BE2C (cell line): ENCODE data around the gene NHP2.

Source experiments
- DNase-seq: peaks from one replicate; pipeline ENCODE4 v3.0.0-alpha.2; 2020
- H3K27me3 ChIP-seq: fragments of 250-450 bp; sonication (Bioruptor Pico); 2 replicates; pipeline ENCODE4 v1.5.1; 2020; ENCODE audit warnings: mild to moderate bottlenecking
- H3K36me3 ChIP-seq: fragments of 250-450 bp; sonication (Bioruptor Pico); 2 replicates; pipeline ENCODE4 v1.5.1; 2020; ENCODE audit warnings: mild to moderate bottlenecking
- H3K4me1 ChIP-seq: fragments of 250-450 bp; sonication (Bioruptor Pico); 2 replicates; pipeline ENCODE4 v1.5.1; 2020
- H3K4me3 ChIP-seq: 2 replicates; pipeline ENCODE4 v1.5.1; 2011; ENCODE audit warnings: low read depth, low read length
- H3K9me3 ChIP-seq: fragments of 250-450 bp; sonication (Bioruptor Pico); 2 replicates; pipeline ENCODE4 v1.5.1; 2020
- TF ChIP-seq, protein P1 (sequence below): IDR thresholded peaks from 2 replicates; pipeline ENCODE4 v1.5.1; 2012; ENCODE audit warnings: mild to moderate bottlenecking, low read depth, low read length

NHP2 gene

DNA sequence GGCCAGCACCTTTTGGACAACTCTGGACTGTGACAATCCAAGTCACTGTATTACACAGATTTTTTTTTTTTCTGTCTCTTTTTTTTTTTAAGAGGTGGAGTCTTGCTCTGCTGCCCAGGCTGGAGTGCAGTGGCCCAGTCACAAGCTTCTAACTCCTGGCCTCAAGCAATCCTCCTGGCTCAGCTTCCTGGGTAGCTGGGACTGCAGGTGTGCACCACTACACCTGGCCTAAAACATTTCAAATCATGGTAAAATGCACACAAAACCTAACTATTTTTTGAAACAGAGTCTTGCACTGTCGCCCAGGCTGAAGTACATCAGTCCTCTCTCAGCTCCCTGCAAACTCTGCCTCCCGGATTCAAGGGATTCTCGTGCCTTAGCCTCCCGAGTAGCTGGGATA is 47.6 kb downstream of the NHP2 start:
- Histone ChIP-seq H3K9me3 (no peaks in the 10 kb centered on the region), H3K36me3 (no peaks in the 10 kb centered on the region), H3K4me1 (no peaks in the 10 kb centered on the region), H3K27me3 (no peaks in the 10 kb centered on the region), H3K4me3 (no peak overlapping the region)
- DNase-seq = no peak
- TF ChIP-seq, protein P1, sequence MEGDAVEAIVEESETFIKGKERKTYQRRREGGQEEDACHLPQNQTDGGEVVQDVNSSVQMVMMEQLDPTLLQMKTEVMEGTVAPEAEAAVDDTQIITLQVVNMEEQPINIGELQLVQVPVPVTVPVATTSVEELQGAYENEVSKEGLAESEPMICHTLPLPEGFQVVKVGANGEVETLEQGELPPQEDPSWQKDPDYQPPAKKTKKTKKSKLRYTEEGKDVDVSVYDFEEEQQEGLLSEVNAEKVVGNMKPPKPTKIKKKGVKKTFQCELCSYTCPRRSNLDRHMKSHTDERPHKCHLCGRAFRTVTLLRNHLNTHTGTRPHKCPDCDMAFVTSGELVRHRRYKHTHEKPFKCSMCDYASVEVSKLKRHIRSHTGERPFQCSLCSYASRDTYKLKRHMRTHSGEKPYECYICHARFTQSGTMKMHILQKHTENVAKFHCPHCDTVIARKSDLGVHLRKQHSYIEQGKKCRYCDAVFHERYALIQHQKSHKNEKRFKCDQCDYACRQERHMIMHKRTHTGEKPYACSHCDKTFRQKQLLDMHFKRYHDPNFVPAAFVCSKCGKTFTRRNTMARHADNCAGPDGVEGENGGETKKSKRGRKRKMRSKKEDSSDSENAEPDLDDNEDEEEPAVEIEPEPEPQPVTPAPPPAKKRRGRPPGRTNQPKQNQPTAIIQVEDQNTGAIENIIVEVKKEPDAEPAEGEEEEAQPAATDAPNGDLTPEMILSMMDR = no peak

DNA sequence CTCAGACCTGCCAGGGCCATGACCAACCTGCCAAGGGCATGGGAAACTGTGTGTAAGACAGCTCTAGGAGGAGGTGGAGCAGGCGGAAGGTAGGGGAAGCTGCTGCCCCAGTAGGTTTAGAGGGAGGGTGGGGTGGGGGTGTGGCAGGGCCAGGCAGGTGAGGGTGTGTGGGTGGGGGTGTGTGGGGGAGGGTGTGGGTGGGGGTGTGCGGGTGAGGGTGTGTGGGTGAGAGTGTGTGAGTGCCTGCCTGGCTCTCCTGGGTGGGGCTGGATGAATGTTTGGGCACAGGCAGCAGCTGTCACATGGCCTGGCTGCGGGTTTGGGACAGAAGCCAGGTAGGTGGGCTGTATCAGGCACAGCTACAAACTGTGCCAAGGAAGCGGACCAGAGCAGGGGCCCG is 49.2 kb downstream of the NHP2 start:
- TF ChIP-seq, protein P1 = no peak
- Histone ChIP-seq H3K36me3 (no peaks in the 10 kb centered on the region), H3K9me3 (no peaks in the 10 kb centered on the region), H3K4me1 (no peaks in the 10 kb centered on the region), H3K27me3 (no peaks in the 10 kb centered on the region), H3K4me3 (no peak overlapping the region)
- DNase-seq = no peak

DNA sequence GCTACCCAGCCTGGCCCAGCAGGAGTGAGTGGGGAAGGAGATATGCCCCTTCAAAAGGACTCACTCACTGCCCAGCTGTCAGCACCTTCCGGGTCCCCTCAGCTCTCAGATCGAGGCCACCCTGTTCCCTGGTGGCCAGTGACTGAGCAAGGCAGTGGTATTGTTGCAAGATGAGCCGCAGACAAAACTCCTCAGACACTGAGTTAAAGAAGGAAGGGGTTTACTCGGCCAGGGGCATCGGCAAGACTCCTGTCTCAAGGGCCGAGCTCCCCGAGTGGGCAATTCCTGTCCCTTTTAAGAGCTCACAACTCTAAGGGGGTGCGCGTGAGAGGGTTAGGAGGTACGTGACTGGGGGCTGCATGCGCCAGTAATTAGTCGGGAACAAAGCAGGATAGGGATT is 50.1 kb downstream of the NHP2 start:
- no peaks in the 10 kb centered on the region for H3K27me3 ChIP-seq
- no peak for DNase-seq
- no peaks in the 10 kb centered on the region for H3K4me1 ChIP-seq
- no peaks in the 10 kb centered on the region for H3K36me3 ChIP-seq
- no peaks in the 10 kb centered on the region for H3K9me3 ChIP-seq
- no peak overlapping the region for H3K4me3 ChIP-seq
- TF ChIP-seq, protein P1 = no peak
